K562 treated with DMSO at 1 percent for 48 hours (cell line): ENCODE results near the gene C12orf75. TPM values are rescaled to one million over a fixed set of nuclear protein-coding genes. Genes with fewer than 3 reads are reported as not detected.

ENCODE experiments used
- total RNA-seq: library from RNA; unstranded; fragments of 300-600 nt; gene quantifications from 2 replicates; pipeline ENCODE4 v1.2.3, GENCODE V29; 2022; ENCODE audit warnings: low replicate concordance; ENCODE audit errors: extremely low read depth

The C12orf75 gene
- total RNA-seq = not detected in 2 replicates

GRCh38 chr12:105330283-105330930 lies at the start of gene C12orf75:
C12orf75 (plus strand) TSS chr12:105330691; CDS start chr12:105330892, 201 bp downstream.

Other genes starting within 250 kb of the C12orf75 start
- gene ALDH1L2, start 246.2 kb upstream of the C12orf75 start, total RNA-seq = not detected in 2 replicates
- gene WASHC4, start 223.0 kb upstream of the C12orf75 start, total RNA-seq = not detected in 2 replicates
- not detected in 2 replicates for gene APPL2, start 94.5 kb upstream of the C12orf75 start, total RNA-seq